NCI-H1694 (cell line): ENCODE measurements around the gene HK1.

Experiments
- DNase-seq: peaks from one replicate; lab custom pipeline; 2025; lab: John Stamatoyannopoulos, UW

The HK1 gene

DNA sequence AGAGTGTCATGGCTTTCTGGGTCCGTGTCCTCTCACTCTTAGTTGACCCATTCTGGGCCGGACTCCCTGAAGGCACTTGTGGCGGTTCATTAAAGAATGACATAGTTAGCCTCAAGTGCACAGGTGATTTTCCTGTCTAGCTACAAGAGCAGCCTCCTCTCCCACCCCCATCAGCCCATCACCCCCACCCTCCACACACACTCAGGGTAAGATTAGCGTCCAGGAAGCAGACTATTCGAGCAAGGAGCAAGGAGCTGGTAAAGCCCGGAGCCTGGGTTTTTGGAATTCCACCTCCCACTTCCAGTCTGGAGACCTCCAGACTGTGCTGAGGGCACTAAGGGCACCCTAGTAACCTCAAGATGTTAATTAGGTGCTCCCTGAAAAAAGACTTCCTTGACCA lies 98.9 kb downstream of the HK1 start:
- no peak for DNase-seq

DNA sequence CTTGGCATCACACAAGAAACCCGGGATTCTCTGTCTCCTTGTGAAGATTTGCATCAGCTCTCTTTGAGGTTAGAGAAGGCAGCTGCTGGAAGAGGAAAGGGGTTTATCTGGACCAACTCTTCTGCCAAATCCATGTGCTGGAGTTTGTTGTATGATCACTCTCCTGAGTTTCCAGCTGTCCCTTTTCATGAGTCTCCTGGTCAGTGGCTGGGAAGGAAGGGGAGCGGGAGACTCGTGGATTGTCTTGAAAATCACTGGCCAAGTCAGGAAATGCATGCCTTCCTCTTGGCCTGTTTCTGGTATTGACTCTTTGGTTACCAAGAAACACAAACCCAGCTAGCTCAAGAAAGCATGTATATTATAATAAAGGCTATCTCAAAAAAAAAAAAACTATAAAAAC lies 99.6 kb downstream of the HK1 start:
- DNase-seq, result no peak

DNA sequence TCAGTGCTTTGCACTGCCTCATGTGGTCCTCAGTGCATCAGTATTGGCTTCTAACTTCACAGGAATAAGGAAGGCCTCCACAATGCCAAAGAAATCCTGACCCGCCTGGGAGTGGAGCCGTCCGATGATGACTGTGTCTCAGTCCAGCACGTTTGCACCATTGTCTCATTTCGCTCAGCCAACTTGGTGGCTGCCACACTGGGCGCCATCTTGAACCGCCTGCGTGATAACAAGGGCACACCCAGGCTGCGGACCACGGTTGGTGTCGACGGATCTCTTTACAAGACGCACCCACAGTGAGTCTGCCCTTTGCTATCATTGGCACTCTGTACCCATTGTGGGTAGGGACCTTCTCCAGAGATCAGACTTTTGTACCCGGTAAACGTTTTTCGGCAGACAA lies 101.5 kb downstream of the HK1 start:
- DNase-seq, result no peak

DNA sequence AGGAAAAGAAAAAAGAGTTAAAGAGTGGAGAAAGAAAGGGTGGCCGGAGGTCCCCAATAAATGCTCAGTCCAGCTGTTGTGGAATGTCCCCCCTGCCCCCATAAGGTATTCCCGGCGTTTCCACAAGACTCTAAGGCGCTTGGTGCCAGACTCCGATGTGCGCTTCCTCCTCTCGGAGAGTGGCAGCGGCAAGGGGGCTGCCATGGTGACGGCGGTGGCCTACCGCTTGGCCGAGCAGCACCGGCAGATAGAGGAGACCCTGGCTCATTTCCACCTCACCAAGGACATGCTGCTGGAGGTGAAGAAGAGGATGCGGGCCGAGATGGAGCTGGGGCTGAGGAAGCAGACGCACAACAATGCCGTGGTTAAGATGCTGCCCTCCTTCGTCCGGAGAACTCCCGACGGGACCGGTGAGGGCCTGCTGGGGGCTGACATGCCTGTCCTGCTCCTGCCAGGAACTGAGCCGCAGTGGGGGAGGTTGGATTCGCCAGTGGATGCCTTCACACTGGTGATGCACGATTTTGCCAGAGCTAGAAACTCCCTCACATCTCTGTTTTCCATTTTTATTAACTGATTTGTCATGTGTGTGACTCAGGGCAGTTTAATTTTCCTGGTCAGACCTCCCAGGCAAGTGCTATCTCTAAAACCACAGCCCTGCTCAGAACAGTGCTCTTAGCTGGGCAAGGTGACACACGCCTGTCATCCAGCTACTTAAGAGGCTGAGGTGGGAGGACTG lies 104.3 kb downstream of the HK1 start:
- DNase-seq, result no peak

DNA sequence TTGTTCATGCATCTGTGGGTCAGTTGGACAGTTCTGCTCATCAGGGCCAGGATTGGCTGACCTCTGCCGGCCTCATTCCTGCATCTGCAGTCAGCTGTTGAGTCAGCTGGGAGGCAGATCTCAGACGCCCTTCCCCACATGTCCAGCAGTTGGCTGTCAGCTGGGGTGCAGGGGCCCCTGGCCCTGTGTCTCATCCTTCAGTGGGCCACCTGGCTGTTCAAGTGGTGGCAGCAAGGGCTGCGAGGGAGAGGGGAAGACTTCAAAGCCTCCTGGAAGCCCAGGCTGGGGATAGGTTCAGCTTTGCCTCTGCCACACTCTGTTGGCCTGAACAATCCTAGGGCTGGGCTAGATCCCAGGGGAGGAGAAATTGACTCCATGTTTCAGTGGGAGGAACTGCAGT lies 105.3 kb downstream of the HK1 start:
- no peak for DNase-seq

DNA sequence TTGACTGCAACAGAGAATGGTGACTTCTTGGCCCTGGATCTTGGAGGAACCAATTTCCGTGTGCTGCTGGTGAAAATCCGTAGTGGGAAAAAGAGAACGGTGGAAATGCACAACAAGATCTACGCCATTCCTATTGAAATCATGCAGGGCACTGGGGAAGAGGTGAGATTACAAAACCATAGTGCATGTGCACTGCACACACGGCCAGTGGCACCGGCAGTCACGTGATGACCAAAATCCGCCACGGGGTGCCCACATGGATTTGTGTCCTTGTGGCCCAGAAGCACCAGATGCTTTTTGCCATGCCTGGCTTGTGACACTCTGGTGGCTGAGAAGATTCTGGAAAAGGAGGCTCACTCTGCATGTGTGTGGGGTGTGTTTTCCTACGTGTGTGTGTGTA lies 106.0 kb downstream of the HK1 start:
- DNase-seq, result no peak

DNA sequence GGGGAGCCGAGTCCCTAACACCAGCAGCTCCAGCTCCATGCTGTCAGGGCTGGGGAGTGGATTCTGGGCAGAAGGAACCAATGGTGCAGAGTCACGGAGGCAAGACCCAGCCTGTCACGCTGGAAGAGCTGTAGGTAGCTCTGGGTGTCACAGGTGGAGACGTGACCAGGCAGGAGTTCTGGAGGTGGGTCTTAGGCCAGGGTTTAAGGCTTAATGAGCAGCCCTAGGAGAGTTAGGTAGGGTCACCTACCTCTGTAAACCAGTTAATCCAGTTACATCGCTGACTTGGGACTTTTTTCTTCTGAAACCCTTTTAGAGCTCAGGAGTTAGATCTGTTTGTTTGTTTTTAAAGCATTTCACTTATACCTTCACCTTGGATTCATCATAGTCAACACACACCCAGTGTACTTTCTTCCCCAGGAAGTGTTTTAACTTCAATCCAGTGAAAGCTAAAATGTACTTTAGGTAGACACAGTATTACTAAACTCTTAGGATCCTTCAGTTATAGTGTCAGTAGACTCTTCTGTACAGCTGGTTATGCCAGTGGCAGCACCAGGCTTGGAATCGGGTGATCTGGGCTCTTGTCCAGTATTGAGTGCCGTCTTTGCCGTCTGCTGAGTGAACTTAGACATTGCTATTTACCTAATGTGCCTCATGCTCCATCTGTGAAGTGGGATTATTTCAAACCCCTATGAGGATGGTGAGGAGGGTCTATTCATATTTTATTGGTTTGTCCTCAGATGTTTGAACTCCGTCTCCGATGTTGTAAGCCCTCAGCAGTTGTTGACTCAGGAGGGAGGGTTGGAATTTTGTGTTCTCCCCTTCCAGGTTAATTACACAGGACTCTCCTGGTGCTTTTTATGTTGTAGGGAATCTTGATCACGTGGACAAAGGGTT lies 107.4 kb downstream of the HK1 start:
- DNase-seq, result no peak

DNA sequence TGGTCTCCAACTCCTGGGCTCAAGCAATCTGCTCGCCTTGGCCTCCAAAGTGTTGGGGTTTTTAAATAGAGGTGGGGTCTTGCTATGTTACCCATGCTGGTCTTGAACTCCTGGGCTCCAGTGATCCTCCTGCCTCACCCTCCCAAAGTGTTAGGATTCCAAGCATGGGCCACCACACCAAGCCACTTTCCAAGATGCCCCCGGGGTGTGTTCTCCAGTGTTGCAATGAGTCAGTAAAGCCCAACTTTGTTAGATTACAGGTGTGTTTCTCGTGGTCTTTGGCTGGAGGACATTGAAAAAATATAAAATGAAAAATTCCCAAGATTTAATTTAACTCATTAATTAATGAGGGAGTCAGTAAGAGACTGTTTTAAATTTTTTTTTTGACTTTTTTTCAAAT lies 109.2 kb downstream of the HK1 start:
- DNase-seq, result no peak

DNA sequence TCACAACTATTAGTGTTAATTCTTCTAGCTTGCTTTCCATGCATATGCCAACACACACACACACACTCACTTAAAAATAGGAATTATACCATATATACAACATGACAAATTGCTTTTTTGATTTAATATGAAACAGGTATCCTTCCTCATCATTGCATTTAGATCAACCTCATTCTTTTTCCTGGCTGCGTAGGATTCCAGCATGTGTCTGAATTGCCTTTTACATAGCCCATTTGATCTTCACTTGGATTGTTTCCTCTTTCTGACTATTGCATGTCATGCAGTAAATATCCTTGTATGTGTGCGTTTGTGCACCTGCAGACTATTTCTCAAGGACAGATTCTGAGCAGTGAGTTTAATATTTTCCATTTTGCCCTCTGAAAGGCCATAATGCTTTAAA lies 110.2 kb downstream of the HK1 start:
- no peak for DNase-seq

DNA sequence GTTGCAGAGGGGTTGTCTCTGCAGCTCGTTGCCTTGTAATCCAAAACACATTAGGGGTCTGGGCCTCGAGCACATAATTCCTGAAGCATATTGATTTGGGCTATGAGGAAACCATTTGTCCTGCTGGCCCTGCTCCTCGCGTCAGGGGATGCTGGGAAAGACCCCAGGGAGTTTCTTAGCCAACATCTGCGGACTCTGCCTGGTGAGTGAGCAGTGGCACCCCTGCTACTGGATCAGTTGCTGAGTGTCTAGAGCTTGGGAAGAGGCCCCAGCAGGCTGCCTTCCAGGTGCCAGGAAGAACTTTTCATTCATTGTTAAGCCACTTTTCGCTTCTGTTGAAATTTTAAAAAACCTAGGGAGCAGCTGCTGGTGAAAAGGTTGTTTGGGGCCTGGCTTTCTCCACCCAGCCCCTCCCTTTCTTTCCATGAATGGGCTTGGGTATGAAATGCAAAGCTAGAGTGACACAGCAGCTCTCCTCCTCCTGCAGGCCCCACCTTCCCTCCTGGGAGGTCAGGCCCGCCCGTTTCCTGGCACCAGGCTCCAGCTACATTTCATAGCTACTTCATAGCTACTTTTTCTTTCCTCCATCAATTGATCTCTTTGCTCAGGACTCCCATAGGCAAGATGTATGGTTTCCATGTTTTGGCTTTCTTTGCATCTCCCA lies 111.7 kb downstream of the HK1 start:
- DNase-seq, result no peak

DNA sequence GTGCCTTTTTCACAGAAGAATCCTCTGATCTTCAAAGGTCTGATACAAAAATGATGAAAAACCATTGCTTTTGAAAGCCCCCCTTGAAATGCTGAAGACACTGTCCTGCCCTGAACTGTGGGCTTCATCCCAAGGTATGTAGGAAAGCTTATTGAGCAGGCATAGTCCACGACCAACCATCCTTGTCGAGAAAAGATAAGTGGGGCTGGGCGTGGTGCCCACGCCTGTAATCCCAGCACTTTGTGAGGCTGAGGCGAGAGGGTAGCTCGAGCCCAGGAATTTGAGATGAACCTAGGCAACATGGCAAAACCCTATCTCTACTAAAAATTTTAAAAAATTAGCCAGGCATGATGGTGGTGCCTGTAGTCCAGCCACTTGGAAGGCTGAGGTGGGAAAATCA lies 112.9 kb downstream of the HK1 start:
- no peak for DNase-seq

DNA sequence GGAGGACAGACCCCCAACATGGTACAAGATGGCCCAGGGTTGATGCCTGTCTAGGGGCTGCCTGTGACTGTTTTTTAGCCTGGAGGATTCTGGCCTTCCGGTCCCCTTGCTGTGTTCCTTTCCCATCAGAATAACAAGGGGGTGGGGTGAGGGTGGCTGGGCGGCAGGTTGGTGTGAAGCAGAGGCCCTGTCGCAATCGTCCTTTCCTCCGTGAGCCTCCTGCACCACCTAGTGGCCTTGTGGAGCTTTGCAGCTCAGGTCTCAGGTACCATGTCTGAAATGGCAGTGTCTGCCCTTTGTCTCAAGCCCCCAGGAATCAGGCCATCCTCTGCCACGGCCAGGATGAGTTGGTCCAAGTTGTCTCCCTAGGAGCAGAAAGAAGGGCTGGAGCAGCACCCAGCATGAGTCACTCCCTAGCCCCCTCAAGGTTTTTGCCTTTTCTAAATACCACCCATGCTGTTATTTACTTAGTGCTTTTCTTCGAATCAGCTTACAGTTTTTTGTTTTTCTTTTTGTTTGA lies 114.2 kb downstream of the HK1 start:
- DNase-seq, result peak; percentile 84

DNA sequence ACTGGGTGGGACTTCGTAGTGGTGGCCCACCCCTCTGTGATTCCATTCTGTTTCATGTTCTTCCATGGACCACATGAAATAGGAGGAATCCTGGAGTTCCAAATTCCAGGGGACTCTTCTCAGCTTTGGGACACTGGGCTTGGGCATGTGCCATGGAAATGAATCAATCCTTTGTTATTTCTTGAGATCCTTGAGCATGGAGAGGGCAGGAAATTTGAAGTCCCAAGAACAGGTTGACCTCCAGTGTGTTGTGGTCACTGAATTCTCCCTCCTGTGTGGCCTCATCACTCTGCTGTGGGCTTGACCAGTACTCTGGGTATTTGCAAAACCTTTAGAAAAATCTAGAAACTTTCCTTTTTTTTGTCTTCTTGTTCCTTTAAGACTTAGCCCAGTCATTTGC lies 115.7 kb downstream of the HK1 start:
- DNase-seq, result no peak

DNA sequence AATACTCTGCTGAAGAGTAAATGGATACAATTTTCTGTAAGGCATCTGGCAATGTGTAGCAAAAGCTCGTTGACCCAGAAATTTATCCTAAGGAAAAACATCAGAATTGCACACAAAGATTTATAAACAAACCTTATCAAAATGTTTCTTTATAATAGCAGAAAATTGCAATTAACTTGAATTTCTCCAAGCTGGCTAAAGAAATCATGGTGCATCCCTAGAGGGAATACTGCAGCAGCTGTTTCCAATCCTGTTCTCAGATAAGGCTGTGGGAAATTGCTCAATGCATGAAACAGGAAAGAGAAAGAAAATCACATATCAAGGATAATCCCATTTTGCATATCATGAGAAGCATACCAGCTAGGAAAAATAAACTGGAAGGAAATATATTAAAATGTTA lies 119.7 kb downstream of the HK1 start:
- DNase-seq, result no peak

DNA sequence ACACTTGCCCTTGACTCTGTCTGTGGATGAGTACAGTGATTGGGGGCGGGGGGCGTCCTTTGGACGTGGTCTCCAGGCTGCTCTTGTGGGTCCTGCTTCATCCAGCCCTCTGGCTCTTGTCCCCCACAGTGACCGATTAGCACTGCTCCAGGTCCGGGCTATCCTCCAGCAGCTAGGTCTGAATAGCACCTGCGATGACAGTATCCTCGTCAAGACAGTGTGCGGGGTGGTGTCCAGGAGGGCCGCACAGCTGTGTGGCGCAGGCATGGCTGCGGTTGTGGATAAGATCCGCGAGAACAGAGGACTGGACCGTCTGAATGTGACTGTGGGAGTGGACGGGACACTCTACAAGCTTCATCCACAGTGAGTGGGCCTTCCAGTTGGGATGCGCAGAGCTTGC lies 120.2 kb downstream of the HK1 start:
- no peak for DNase-seq

DNA sequence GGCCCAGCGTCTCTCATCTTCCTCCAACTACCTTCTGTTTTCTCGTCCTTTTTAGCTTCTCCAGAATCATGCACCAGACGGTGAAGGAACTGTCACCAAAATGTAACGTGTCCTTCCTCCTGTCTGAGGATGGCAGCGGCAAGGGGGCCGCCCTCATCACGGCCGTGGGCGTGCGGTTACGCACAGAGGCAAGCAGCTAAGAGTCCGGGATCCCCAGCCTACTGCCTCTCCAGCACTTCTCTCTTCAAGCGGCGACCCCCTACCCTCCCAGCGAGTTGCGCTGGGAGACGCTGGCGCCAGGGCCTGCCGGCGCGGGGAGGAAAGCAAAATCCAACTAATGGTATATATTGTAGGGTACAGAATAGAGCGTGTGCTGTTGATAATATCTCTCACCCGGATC lies 122.6 kb downstream of the HK1 start:
- DNase-seq, result no peak

DNA sequence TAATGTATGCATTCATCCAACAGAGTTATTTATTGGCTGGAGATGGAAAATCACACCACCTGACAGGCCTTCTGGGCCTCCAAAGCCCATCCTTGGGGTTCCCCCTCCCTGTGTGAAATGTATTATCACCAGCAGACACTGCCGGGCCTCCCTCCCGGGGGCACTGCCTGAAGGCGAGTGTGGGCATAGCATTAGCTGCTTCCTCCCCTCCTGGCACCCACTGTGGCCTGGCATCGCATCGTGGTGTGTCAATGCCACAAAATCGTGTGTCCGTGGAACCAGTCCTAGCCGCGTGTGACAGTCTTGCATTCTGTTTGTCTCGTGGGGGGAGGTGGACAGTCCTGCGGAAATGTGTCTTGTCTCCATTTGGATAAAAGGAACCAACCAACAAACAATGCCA lies 123.1 kb downstream of the HK1 start:
- DNase-seq, result no peak

DNA sequence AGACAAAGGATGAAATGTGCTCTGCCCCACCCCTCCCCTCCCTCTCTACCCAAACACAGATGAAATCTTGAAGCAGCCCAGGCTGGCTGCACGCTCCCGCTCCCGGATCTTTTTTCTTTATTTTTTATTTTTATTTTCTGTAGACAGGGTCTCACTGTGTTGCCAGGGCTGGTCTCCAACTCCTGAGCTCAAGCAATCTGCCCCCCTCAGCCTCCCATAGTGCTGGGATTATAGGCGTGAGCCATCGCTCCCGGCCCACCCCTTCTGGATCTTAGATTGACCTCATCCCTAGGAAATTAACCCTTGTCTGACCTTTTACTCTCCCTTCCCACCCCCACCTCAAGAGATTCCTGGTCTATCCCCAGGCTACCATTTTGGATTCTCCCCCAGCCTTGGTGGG lies 124.1 kb downstream of the HK1 start:
- no peak for DNase-seq

DNA sequence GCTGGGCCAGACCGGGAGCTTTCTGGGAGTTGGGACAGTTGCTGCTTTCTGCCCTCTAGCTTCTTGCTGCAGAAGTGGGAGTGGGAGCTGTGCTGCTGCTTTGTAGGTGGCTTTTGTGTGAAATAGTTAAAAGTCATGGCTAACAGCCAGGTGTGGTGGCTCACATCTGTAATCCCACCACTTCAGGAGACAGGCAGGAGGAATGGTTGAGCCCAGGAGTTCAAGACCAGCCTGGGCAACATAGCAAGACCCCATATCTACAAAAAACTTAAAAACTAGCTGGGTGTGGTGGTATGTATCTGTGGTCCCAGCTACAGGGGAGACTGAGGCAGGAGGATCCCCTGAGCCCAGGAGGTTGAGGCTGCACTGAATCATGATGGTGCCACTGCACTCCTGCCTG lies 124.8 kb downstream of the HK1 start:
- DNase-seq, result no peak

DNA sequence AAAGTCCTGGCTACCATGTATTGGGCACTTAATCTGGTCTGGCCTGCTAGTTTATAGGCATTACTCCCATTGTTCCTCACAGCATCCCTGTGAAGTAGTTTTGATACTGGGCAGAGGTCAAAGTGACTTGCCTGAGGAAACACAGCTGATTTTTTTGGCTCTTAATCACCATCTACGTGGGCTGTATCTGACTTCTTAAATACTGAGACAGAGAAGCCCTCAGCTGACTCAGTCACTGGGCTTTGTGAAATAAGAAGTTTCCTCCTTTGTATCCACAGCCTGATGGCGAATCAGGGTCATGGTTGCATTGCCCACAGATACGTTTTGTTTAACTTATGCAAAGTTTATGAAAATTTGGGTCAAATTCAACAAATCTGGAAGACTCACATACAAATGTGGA lies 125.2 kb downstream of the HK1 start:
- no peak for DNase-seq

DNA sequence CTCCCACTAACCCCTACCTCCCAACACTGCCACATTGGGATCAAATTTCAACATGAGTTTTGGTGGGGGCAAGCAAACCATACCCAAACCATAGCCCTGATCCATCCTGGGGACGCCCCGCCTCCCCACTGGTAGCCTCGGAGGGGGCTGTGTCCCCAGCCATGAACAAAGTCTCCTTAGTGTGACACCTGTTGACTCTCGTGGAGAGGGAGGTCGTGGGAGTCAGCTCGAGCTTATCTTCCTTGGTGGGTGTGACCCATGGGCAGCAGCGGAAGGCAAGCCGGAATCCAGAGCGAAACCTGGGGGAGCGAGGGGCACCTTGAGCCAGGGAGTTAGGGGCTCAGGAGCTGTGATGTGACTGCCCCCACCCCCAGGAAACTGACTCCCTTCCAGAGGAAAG lies 126.5 kb downstream of the HK1 start:
- DNase-seq, result no peak

DNA sequence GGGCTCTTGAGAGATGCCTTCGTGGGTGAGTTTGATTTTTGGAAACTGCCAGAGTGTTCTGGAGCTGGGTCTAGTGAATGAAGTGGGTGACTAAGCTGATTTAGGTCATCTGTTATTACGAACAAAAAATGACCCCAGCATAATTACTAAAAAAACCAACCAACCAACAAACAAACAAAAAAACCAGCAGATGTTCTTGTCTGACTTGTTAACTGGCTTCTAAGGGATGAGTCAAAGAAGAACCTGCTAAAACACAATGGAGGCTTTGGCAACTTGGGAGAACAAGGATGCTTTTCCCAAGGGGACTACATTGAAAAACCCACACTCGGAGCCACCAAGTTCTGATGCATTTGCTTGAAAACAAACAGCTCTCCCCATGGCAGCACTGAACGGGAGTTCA lies 126.9 kb downstream of the HK1 start:
- no peak for DNase-seq

DNA sequence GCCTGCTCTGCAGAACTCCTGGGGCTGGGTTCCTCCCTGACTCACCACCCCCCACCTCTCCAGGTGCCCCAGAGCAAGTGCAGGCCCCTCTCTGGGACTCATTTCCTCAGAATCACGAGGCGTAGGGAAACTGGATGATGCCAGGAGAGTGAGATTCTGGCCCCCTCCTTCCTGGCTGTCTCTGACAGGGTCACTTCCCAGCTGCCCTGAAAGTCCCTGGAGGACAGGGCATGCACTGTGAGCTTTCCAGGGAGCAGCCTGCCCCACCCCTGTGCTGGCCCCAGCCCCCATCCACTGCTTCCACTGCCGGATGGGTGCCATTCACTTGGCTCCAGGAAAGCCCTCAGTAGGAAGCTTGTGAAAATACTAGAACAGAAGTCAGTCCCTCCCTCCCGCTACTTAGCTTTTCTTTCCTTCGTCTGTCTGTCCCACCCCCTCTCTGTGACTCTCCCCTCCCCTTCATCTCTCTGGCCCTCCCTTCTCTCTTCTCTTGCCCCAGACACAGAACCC lies 128.1 kb downstream of the HK1 start:
- DNase-seq, result no peak
